GM19372 (cell line): ENCODE measurements around the gene FCGR3A.
"Not testable (repeated sequence)": the region's sequence is repeated elsewhere in the genome, so short reads cannot be mapped to it uniquely, and the experiment has no call there.

ENCODE experiments used
- ATAC-seq: cut with Tn5 transposase; IDR thresholded peaks from one replicate; pipeline ENCODE4 v1.9.1; 2021; ENCODE audit warnings: mild to moderate bottlenecking, low read depth, moderate library complexity; ENCODE audit not compliant: unreplicated experiment

The FCGR3A gene

GRCh38 chr1:161557506-161558450 is 8.2 kb upstream of the FCGR3A start:
- ATAC-seq = not testable (repeated sequence)

GRCh38 chr1:161556990-161557389 is 7.4 kb upstream of the FCGR3A start:
- not testable (repeated sequence) for ATAC-seq

- ATAC-seq = not testable (repeated sequence)
Observed at GRCh38 chr1:161556143-161556542, 6.5 kb upstream of the FCGR3A start.

GRCh38 chr1:161554815-161555417 is 5.3 kb upstream of the FCGR3A start:
- not testable (repeated sequence) for ATAC-seq

- not testable (repeated sequence) for ATAC-seq
Observed at GRCh38 chr1:161554340-161554739, 4.7 kb upstream of the FCGR3A start.

DNA sequence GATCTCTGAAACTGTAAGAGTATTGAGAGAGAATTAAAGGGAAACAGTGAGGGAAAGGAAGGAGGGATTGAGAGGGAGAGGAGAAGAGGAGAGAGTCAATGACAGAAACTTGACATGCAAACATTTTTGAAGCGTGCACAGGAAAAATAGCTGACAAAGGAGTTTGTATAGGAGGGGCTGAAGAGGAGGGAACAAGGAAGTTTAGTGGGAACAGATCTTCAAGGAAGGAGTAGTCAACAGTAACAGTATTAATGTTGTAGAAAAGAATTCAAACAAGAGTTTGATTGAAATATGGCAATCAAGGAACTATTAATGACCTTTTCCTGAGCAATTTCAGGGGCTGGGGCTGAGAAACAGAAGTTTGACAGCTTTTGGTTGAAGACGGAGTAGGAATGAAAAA is 4.0 kb upstream of the FCGR3A start:
- ATAC-seq = not testable (repeated sequence)

DNA sequence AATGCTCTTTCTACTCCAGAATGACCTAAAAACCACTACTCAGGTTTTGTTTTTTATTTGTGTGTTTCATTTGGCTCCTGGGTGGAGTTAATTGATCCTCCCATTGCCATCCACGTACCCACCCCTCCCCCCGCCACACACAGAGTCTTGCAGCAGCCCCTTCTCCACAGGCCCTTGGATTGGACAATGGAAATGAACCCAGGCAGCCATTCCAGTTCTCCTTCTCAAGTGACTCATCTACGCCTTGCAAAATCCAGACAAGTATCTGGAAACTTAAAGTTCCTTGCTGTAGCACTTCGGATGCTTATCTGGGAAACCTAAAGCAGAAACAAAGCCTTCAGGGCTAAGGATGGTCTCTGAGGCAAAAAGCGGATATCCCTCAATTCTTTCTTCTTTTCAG is 1.3 kb upstream of the FCGR3A start:
- not testable (repeated sequence) for ATAC-seq

GRCh38 chr1:161548749-161549406 is 740 bp downstream of the FCGR3A start:
- not testable (repeated sequence) for ATAC-seq

GRCh38 chr1:161547995-161548741 is 1.4 kb downstream of the FCGR3A start:
- not testable (repeated sequence) for ATAC-seq

- ATAC-seq = not testable (repeated sequence)
Observed at GRCh38 chr1:161545005-161545731, 4.5 kb downstream of the FCGR3A start.

- ATAC-seq = not testable (repeated sequence)
Observed at GRCh38 chr1:161543125-161543524, 6.5 kb downstream of the FCGR3A start.

- peak; percentile 45 for ATAC-seq
Observed at GRCh38 chr1:161542091-161542559, 7.5 kb downstream of the FCGR3A start.

GRCh38 chr1:161540570-161540960 is 9.1 kb downstream of the FCGR3A start:
- peak; percentile 26 for ATAC-seq

DNA sequence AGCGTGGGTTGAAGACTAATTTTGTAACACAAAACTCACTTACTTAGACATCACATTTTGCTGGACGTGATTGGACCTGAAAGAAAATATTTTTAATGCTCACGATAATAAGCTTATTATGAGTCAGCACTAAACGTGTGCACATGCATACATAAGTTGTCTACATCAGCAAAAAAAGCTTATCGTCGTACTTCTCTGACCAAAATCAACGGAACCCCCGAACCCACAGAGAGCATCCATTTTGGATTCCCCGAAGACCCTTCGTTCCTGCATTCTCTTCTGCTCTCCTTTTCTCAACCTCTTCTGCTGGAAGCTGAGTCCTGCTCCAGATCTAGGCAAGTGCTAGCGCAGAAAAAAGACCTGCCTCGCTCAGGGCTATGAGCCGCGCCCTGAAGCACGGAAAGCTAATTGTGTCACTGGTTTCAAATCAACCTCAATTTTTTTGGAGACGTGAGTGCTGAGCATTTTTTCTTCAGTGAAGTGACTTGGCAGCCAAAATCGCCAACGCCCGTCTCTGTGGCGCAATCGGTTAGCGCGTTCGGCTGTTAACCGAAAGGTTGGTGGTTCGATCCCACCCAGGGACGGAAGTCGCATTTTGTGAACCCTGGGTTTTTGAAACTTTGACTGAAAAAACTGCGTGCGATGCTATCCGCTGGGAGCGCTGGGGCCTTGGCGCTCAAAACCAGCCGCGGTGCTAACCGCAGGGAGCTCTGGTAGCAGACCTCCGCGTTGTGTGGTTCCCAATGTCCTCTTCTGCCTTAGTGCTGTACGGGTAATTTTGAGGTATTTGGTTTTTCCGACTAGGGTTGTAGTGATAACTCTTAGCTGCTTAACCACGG is 9.7 kb downstream of the FCGR3A start:
- ATAC-seq = peak; percentile 54

DNA sequence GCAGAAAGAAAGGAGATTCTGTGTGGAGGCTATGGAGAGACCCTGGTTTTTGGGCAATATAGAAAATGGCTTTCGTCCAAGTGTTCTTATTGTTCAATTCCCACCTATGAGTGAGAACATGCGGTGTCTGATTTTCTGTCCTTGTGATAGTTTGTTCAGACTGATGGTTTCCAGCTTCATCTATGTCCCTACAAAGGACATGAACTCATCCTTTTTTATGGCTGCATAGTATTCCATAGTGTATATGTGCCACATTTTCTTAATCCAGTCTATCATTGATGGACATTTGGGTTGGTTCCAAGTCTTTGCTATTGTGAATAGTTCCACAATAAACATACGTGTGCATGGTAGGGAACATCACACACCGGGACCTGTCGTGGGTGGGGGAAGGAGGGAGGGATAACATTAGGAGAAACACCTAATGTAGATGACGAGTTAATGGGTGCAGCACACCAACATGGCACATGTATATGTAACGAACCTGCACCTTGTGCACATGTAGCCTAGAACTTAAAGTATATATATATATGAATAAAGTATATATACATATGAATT is 10.6 kb downstream of the FCGR3A start:
- ATAC-seq = not testable (repeated sequence)

DNA sequence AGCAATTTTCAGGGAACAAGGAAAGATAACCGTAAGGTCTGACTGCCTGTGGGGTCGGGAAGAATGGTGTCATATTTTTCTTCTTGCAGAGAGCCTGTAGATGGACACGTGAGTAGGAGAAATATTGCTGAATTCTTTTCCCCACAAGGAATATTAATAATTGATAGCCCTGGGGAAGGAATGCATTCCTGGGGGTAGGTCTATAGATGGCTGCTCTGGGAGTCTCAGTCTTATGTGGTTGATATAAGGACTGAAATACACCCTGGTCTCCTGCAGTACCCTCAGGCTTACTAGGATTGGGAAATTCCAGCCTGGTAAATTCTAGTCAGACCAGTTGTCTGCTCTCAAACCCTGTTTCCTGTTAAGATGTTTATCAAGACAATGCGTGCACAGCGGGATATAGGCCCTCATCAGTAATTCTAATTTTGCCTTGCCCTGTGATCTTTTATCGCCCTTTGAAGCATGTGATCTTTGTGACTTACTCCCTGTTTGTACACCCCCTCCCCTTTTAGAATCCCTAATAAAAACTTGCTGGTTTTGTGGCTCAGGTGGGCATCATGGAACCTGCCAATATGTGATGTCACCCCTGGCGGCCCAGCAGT is 12.4 kb downstream of the FCGR3A start:
- ATAC-seq = not testable (repeated sequence)

- ATAC-seq = not testable (repeated sequence)
Observed at GRCh38 chr1:161532644-161533567, 16.7 kb downstream of the FCGR3A start.
